Activated T-helper 17 cell treated with anti-CD3 and anti-CD28 coated beads, Interleukin-2, amount 50 U/mL, for 72 hours (primary cell): Measurements from ENCODE around the gene POU4F1. TPM values are rescaled to one million over a fixed set of nuclear protein-coding genes. Genes with fewer than 3 reads are reported as not detected.

Experiments used
- ATAC-seq: fragments of 150-1000 bp; cut with Tn5 transposase; replicated peaks from 2 replicates; pipeline ENCODE4 v1.10.0; 2021; ENCODE audit warnings: mild to moderate bottlenecking, moderate library complexity
- H3K27ac Mint-ChIP-seq: one replicate; pipeline ENCODE4 v1.8.0; 2022; ENCODE audit warnings: mixed read lengths
- H3K27me3 Mint-ChIP-seq: one replicate; pipeline ENCODE4 v1.8.0; 2022; ENCODE audit warnings: mixed read lengths
- H3K36me3 Mint-ChIP-seq: one replicate; pipeline ENCODE4 v1.8.0; 2022; ENCODE audit warnings: low read depth, mild to moderate bottlenecking, mixed read lengths
- H3K4me1 Mint-ChIP-seq: one replicate; pipeline ENCODE4 v1.8.0; 2022; ENCODE audit warnings: mixed read lengths
- H3K4me3 Mint-ChIP-seq: one replicate; pipeline ENCODE4 v1.8.0; 2022; ENCODE audit warnings: mild to moderate bottlenecking, mixed read lengths
- H3K9me3 Mint-ChIP-seq: one replicate; pipeline ENCODE4 v1.8.0; 2022; ENCODE audit warnings: mixed read lengths
- total RNA-seq, 2 donors: library from RNA; stranded (reverse); gene quantifications; one replicate each; pipeline ENCODE4 v1.2.3, GENCODE V29; 2022

Gene POU4F1
- total RNA-seq, 2 donors from 2014 or later: 0.13 to 0.35 TPM

DNA sequence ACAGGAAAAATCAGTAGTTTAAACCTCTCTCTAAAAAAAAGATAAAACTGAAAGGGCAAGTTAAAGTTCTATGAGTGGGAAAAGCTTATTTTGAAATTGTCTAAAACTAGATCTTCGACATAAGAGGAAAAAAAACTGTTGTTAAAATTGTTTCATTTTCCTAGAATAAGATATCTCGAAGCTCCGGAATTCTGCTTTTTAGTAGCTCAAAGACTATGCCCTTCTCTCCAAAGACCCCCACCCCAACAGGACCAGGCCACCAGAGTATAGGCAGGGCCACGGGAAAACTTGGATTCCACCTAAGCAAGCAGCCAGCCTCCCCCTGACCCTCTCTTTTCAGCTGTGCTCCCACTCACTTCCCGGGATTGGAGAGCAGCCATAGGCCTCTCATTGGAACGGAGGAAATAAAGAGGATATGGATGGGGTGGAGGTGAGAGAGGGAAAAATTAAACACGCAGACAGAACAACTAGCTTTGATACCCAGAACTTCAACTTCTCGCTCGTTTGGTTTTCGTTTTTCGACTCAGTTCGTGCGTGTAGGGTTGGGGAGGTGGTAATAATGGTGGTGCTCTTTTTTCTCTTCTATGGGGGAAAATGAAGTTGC lies 3.0 kb downstream of the POU4F1 start:
- ATAC-seq: no peak
- H3K27ac Mint-ChIP-seq: no peak overlapping the region
- H3K4me1 Mint-ChIP-seq: peaks cover 11% of the 10 kb centered on the region
- H3K27me3 Mint-ChIP-seq: peaks cover 64% of the 10 kb centered on the region
- H3K4me3 Mint-ChIP-seq: peak overlapping the region; percentile 39
- peaks cover 13% of the 10 kb centered on the region for H3K36me3 Mint-ChIP-seq
- no peaks in the 10 kb centered on the region for H3K9me3 Mint-ChIP-seq

GRCh38 chr13:78599645-78600279 lies 3.6 kb downstream of the POU4F1 start:
- H3K27me3 Mint-ChIP-seq: peaks cover 64% of the 10 kb centered on the region
- ATAC-seq: no peak
- H3K36me3 Mint-ChIP-seq: peaks cover 13% of the 10 kb centered on the region

DNA sequence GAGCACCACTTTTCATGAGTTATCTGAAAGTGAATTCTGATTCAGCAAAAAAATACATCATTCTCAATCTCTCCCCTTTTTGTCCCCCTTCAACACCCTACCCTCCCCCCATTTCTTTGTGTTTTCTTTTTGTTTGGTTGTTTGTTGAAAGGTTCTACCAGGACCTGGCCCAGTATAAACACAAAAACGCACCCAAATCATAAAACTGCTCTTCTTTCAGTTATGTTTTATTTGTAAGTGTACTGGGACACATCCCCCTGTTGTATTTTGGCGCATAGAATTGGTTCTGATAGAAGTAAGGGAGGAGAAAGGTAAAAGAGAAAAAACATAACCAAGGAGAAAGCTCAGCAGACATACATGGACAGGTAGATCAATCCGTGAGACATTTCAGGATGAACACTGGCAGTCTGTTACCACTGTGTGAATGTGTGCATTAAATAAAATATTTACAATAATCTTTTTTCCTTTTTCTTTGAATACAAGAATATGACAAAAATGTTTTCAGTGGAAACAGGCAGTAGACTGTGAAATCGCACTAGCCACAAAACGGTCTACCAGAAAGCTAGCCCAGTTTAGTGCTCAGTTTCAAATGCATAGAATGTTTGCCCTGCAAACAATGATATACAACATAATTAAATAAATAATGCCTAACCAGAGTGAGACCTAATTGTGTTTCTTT lies 4.2 kb downstream of the POU4F1 start:
- Mint-ChIP-seq H3K4me3 (no peak overlapping the region), H3K27ac (no peak overlapping the region), H3K36me3 (peaks cover 13% of the 10 kb centered on the region), H3K4me1 (peaks cover 8% of the 10 kb centered on the region), H3K9me3 (no peaks in the 10 kb centered on the region), H3K27me3 (peaks cover 64% of the 10 kb centered on the region)
- no peak for ATAC-seq

More at GRCh38 chr13:78599645-78600279, 3.6 kb downstream of the POU4F1 start:
- Mint-ChIP-seq H3K4me3 (peak overlapping the region; percentile 39), H3K4me1 (peaks cover 11% of the 10 kb centered on the region), H3K27ac (no peak overlapping the region), H3K9me3 (no peaks in the 10 kb centered on the region)

GRCh38 chr13:78598116-78598781 lies 5.1 kb downstream of the POU4F1 start:
- Mint-ChIP-seq H3K27me3 (peaks cover 64% of the 10 kb centered on the region), H3K9me3 (no peaks in the 10 kb centered on the region), H3K36me3 (peaks cover 8% of the 10 kb centered on the region), H3K27ac (no peak overlapping the region), H3K4me3 (no peak overlapping the region), H3K4me1 (peaks cover 7% of the 10 kb centered on the region)
- ATAC-seq: no peak

- Mint-ChIP-seq H3K27me3 (peaks cover 65% of the 10 kb centered on the region), H3K36me3 (peaks cover 4% of the 10 kb centered on the region), H3K4me1 (peaks cover 4% of the 10 kb centered on the region), H3K27ac (no peak overlapping the region), H3K9me3 (no peaks in the 10 kb centered on the region), H3K4me3 (no peak overlapping the region)
- no peak for ATAC-seq
Observed at GRCh38 chr13:78597602-78597932, 5.8 kb downstream of the POU4F1 start.

DNA sequence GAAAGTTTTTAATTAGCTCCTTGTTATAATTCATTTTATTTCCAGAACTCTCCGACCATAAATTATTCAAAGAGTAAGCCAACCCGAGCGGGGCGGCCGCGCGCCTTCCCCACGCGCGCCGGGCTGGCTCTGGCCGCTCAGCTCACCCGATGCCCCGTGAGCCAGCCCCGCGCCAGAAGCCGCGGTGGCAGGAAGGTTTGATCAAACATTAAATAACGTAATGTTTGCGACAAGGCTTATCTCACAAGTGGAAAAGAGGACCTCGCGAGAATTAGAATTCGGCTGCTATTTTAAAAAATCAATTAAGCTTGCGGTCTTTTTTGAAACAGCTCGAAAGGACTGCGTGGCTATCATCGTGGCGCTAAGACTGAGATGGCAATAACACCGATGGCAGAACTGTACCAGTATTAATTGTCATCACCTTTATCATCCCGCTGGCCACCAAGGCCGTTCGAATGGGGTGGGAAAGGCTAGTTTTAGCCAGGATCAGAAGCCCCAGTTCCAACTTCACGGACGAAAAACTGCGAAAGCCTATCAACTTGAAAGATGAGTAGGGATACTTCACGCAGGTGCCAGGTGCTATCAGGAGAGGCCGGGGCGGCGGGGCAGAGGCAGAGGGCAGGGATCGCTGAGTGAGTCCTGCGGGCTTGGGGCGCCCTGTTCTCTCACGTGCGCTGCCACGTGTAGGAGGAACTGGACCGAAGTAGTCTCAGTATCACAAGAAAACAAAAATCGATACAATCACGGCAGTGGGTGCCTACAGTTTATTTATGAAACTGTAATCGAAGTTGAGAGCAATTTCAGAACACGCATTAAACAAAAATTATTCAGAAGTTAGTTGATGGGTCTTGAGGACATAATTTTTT lies 6.4 kb downstream of the POU4F1 start:
- Mint-ChIP-seq H3K36me3 (no peaks in the 10 kb centered on the region), H3K4me3 (no peak overlapping the region), H3K27ac (no peak overlapping the region), H3K27me3 (peaks cover 67% of the 10 kb centered on the region), H3K4me1 (no peaks in the 10 kb centered on the region), H3K9me3 (no peaks in the 10 kb centered on the region)
- no peak for ATAC-seq

DNA sequence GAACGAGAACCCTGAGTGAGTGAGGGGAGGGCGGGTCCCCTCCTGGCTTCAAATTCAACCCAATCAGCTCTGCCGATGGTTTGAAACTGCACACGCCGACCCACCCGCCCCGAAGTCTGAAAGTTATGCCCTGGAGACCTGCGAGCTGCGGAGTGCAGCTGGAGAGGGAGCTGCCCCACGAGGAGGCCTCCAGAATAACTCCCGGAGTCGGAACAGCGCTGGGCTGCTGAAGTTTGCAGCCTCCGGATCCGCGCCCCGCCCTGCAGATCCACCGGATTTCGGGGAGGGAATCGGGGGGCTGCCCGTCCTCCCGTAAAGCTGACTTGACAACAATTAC lies 7.0 kb downstream of the POU4F1 start:
- Mint-ChIP-seq H3K9me3 (no peaks in the 10 kb centered on the region), H3K27me3 (peaks cover 71% of the 10 kb centered on the region), H3K4me3 (no peak overlapping the region), H3K27ac (no peak overlapping the region), H3K4me1 (no peaks in the 10 kb centered on the region), H3K36me3 (no peaks in the 10 kb centered on the region)
- ATAC-seq: no peak

GRCh38 chr13:78595495-78596398 lies 7.6 kb downstream of the POU4F1 start:
- Mint-ChIP-seq H3K4me1 (no peaks in the 10 kb centered on the region), H3K4me3 (no peak overlapping the region), H3K27ac (no peak overlapping the region)

DNA sequence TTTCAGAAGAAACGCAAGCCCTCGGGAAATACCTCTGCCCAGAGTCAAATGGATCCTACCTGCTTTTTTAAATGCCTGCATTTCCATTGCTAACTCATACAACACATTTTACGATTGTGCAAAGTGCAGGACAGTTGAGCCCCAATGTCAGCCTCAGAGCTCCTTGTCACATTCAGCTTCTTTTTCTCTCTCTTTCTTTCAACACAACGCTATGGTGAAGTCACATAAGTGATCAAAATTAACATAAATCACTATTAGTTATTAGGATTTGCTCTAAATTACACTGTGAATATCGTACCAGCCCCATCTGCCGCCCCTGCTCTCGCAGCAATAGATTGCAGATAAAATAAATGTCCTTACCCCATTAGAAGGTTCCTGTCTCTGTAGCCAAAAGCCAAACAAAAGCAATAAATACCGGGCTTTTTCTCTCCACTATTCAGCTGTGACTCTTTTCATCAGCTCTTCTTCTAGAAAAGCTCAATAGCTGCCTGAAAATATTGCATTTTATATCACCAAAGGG lies 8.8 kb downstream of the POU4F1 start:
- ATAC-seq: no peak
- Mint-ChIP-seq H3K9me3 (peaks cover 7% of the 10 kb centered on the region), H3K36me3 (peaks cover under 1% of the 10 kb centered on the region), H3K4me1 (no peaks in the 10 kb centered on the region), H3K27ac (no peak overlapping the region), H3K27me3 (peaks cover 70% of the 10 kb centered on the region), H3K4me3 (no peak overlapping the region)

More at GRCh38 chr13:78595495-78596398, 7.6 kb downstream of the POU4F1 start:
- Mint-ChIP-seq H3K9me3 (no peaks in the 10 kb centered on the region), H3K36me3 (no peaks in the 10 kb centered on the region), H3K27me3 (peaks cover 70% of the 10 kb centered on the region)
- no peak for ATAC-seq

DNA sequence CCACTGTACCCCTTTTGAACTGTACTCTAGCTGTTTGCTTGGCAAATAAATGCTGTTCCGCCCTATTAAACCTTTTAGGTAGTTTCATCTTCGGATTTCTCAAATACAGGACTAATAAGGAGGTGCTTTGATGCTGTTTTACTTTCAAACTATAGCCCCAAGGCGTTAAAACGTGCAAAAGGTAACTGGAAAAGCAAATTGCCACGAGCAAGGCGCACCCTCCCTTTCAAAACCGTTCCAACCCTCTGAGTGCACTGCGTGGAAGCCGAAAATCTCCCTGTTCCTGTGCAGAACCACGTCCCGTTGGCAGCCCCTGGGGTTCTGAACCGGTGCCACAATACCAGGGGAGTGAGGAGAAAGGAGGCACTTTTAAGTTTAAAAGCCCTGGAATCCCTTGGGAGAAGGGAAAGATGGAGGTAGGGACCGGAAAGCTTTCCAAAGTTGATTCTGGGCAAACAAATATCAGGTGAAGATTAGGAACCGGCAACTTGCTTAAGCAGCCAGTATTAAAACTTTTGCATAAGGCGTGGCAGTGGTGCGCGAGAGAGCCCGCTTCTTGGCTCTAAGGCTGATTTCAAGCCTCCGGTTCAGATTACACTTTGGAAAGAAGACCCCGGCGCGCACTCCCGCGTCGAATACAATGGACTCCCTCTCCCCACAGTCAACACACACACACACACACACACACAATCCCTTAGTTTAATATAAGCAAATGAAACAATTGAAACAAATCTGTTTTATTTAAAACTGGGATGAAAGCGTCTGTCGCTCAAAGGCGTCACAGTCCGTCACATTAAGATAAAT lies 9.5 kb downstream of the POU4F1 start:
- H3K9me3 Mint-ChIP-seq: peaks cover 7% of the 10 kb centered on the region

GRCh38 chr13:78593129-78593528 lies 10.2 kb downstream of the POU4F1 start:
- Mint-ChIP-seq H3K27ac (no peak overlapping the region), H3K36me3 (peaks cover 6% of the 10 kb centered on the region), H3K27me3 (peaks cover 71% of the 10 kb centered on the region), H3K4me3 (no peak overlapping the region), H3K4me1 (no peaks in the 10 kb centered on the region), H3K9me3 (peaks cover 7% of the 10 kb centered on the region)
- ATAC-seq: no peak

More for the DNA sequence above, 9.5 kb downstream of the POU4F1 start:
- H3K27ac Mint-ChIP-seq: no peak overlapping the region
- peaks cover 6% of the 10 kb centered on the region for H3K36me3 Mint-ChIP-seq
- H3K4me1 Mint-ChIP-seq: no peaks in the 10 kb centered on the region
- ATAC-seq: no peak
- H3K27me3 Mint-ChIP-seq: peaks cover 70% of the 10 kb centered on the region
- no peak overlapping the region for H3K4me3 Mint-ChIP-seq

DNA sequence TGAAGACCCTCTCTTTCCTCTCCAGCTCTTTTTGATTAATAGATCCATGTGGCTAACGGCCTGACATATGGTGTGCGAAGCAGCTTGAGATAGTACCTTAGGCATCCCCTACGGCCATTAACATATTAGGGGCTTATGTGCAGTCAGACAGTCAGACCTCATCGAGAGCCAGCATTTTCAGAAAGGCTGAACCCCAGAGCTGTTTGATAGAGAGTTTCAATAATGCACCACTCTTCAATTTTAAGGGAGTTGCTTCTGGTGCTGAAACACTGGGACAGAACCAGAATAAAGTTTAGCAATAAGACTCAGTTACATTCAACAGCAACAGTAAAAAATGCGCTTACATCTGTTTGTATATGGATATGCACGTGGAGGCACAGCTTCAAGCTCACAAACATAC lies 10.8 kb downstream of the POU4F1 start:
- Mint-ChIP-seq H3K4me1 (no peaks in the 10 kb centered on the region), H3K9me3 (peaks cover 11% of the 10 kb centered on the region), H3K27ac (no peak overlapping the region), H3K4me3 (no peak overlapping the region), H3K27me3 (peaks cover 75% of the 10 kb centered on the region), H3K36me3 (peaks cover 6% of the 10 kb centered on the region)
- no peak for ATAC-seq
